MM.1S (cell line): ENCODE measurements around the gene PAXX.

Experiments
- DNase-seq: peaks from one replicate; pipeline ENCODE4 v3.0.0-alpha.2; 2015
- H2AFZ ChIP-seq: fragments of 300-600 bp; sonication (generic); 2 replicates; pipeline ENCODE4 v1.6.0; 2016; ENCODE audit warnings: antibody characterized with exemption, low read length
- H3F3A ChIP-seq: fragments of 300-600 bp; sonication (generic); 2 replicates; pipeline ENCODE4 v1.6.1; 2016; ENCODE audit warnings: mild to moderate bottlenecking, antibody characterized with exemption, low read length, moderate library complexity, mixed read lengths; ENCODE audit not compliant: insufficient read depth
- H3K27ac ChIP-seq: fragments of 300-600 bp; sonication (generic); 2 replicates; pipeline ENCODE4 v1.5.1; 2016; ENCODE audit warnings: mild to moderate bottlenecking, low read length
- H3K27me3 ChIP-seq: fragments of 300-600 bp; sonication (generic); replicated peaks from 2 replicates; pipeline ENCODE4 v1.6.0; 2016; ENCODE audit warnings: low read length; ENCODE audit not compliant: insufficient read depth
- H3K36me3 ChIP-seq: fragments of 300-600 bp; sonication (generic); replicated peaks from 2 replicates; pipeline ENCODE4 v1.6.1; 2016; ENCODE audit warnings: mild to moderate bottlenecking, low read length, mixed read lengths; ENCODE audit not compliant: insufficient read depth
- H3K4me1 ChIP-seq: fragments of 300-600 bp; sonication (generic); 2 replicates; pipeline ENCODE4 v1.6.1; 2016; ENCODE audit warnings: low read length, mixed read lengths
- H3K4me2 ChIP-seq: fragments of 300-600 bp; sonication (generic); 2 replicates; pipeline ENCODE4 v1.6.0; 2016; ENCODE audit warnings: low read depth, low read length
- H3K4me3 ChIP-seq: fragments of 300-600 bp; sonication (generic); 2 replicates; pipeline ENCODE4 v1.5.1; 2016; ENCODE audit warnings: low read length, mixed read lengths
- H3K79me2 ChIP-seq: fragments of 300-600 bp; sonication (generic); 2 replicates; pipeline ENCODE4 v1.6.1; 2016; ENCODE audit warnings: mixed run types, low read length, mixed read lengths
- H3K9ac ChIP-seq: fragments of 300-600 bp; sonication (generic); 2 replicates; pipeline ENCODE4 v1.6.1; 2016; ENCODE audit warnings: low read length, mixed read lengths
- H3K9me2 ChIP-seq: fragments of 300-600 bp; sonication (generic); replicated peaks from 2 replicates; pipeline ENCODE4 v1.6.1; 2016; ENCODE audit warnings: mild to moderate bottlenecking, low read length, mixed read lengths; ENCODE audit not compliant: insufficient read depth
- H3K9me3 ChIP-seq: fragments of 300-600 bp; sonication (generic); replicated peaks from 2 replicates; pipeline ENCODE4 v1.6.1; 2016; ENCODE audit warnings: mild to moderate bottlenecking, low read length, mixed read lengths; ENCODE audit not compliant: insufficient read depth
- H4K20me1 ChIP-seq: fragments of 300-600 bp; sonication (generic); 2 replicates; pipeline ENCODE4 v1.6.1; 2016; ENCODE audit warnings: mild to moderate bottlenecking, low read length, moderate library complexity, mixed read lengths; ENCODE audit not compliant: insufficient read depth
- EZH2 ChIP-seq: fragments of 300-600 bp; sonication (generic); optimal IDR thresholded peaks from 2 replicates; pipeline ENCODE3; 2017; ENCODE audit warnings: low read depth, mild to moderate bottlenecking, antibody characterized with exemption, low read length, mixed read lengths
- EZH2phosphoT487 ChIP-seq: fragments of 300-600 bp; sonication (generic); IDR thresholded peaks from 2 replicates; pipeline ENCODE4 v1.6.1; 2018; ENCODE audit warnings: antibody characterized with exemption, low read length
- TF ChIP-seq, protein P1 (sequence below): fragments of 300-600 bp; sonication (generic); IDR thresholded peaks from 2 replicates; pipeline ENCODE4 v1.5.1; 2016; ENCODE audit warnings: antibody characterized with exemption, low read length, mixed read lengths

PAXX gene

GRCh38 chr9:137037035-137037434 is 44.8 kb downstream of the PAXX start:
- Histone ChIP-seq H3K4me1 (no peaks in the 10 kb centered on the region), H3K9me3 (no peaks in the 10 kb centered on the region), H3K4me2 (no peak overlapping the region)

DNA sequence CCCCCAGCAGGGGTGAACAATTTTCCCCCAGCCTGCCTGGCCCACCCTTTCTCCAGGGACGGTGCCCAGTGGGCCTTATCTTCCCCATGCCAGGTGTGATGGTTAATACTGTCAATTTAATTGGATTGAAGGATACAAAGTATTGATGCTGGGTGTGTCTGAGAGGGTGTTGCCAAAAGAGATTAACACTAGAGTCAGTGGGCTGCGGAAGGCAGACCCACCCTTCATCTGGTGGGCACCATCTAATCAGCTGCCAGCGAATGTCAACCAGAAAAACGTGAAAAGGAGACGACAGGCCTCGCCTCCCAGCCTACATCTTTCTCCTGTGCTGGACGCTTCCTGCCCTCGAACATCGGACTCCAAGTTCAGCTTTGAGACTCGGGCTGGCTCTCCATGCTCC is 45.3 kb downstream of the PAXX start:
- Histone ChIP-seq H3K4me3 (no peak overlapping the region), H3K79me2 (no peaks in the 10 kb centered on the region), H3K27me3 (peaks cover 75% of the 10 kb centered on the region), H3K36me3 (no peaks in the 10 kb centered on the region), H4K20me1 (no peaks in the 10 kb centered on the region), H3F3A (no peaks in the 10 kb centered on the region; the same call in 1 of the 2 replicates), H3K9ac (no peak overlapping the region), H3K4me1 (no peaks in the 10 kb centered on the region), H2AFZ (no peak overlapping the region), H3K27ac (no peak overlapping the region), H3K4me2 (no peak overlapping the region), H3K9me3 (no peaks in the 10 kb centered on the region), H3K9me2 (no peaks in the 10 kb centered on the region)
- no peak for DNase-seq
- TF ChIP-seq EZH2 (no peak), EZH2phosphoT487 (no peak)
- TF ChIP-seq, protein P1, sequence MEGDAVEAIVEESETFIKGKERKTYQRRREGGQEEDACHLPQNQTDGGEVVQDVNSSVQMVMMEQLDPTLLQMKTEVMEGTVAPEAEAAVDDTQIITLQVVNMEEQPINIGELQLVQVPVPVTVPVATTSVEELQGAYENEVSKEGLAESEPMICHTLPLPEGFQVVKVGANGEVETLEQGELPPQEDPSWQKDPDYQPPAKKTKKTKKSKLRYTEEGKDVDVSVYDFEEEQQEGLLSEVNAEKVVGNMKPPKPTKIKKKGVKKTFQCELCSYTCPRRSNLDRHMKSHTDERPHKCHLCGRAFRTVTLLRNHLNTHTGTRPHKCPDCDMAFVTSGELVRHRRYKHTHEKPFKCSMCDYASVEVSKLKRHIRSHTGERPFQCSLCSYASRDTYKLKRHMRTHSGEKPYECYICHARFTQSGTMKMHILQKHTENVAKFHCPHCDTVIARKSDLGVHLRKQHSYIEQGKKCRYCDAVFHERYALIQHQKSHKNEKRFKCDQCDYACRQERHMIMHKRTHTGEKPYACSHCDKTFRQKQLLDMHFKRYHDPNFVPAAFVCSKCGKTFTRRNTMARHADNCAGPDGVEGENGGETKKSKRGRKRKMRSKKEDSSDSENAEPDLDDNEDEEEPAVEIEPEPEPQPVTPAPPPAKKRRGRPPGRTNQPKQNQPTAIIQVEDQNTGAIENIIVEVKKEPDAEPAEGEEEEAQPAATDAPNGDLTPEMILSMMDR: no peak

More at GRCh38 chr9:137037035-137037434, 44.8 kb downstream of the PAXX start:
- no peaks in the 10 kb centered on the region for H3K9me2 ChIP-seq
- no peaks in the 10 kb centered on the region; the same call in 1 of the 2 replicates for H3F3A ChIP-seq
- H3K36me3 ChIP-seq: no peaks in the 10 kb centered on the region
- no peak overlapping the region for H2AFZ ChIP-seq
- no peaks in the 10 kb centered on the region for H3K79me2 ChIP-seq
- no peak overlapping the region for H3K27ac ChIP-seq
- DNase-seq: no peak
- TF ChIP-seq EZH2 (no peak), EZH2phosphoT487 (no peak)
- TF ChIP-seq, protein P1: no peak
- peaks cover 78% of the 10 kb centered on the region for H3K27me3 ChIP-seq
- no peaks in the 10 kb centered on the region for H4K20me1 ChIP-seq
- no peak overlapping the region for H3K4me3 ChIP-seq
- no peak overlapping the region for H3K9ac ChIP-seq

GRCh38 chr9:137038916-137039315 is 46.7 kb downstream of the PAXX start:
- H3K4me3 ChIP-seq: no peak overlapping the region
- H3F3A ChIP-seq: no peaks in the 10 kb centered on the region; the same call in 1 of the 2 replicates
- no peaks in the 10 kb centered on the region for H3K9me3 ChIP-seq
- H3K27ac ChIP-seq: no peak overlapping the region
- H3K36me3 ChIP-seq: no peaks in the 10 kb centered on the region
- DNase-seq: no peak
- H2AFZ ChIP-seq: no peak overlapping the region
- H4K20me1 ChIP-seq: no peaks in the 10 kb centered on the region
- H3K4me2 ChIP-seq: no peak overlapping the region
- no peak overlapping the region for H3K9ac ChIP-seq
- H3K9me2 ChIP-seq: no peaks in the 10 kb centered on the region
- peaks cover 76% of the 10 kb centered on the region for H3K27me3 ChIP-seq
- TF ChIP-seq EZH2phosphoT487 (no peak), EZH2 (no peak)
- TF ChIP-seq, protein P1: no peak
- H3K79me2 ChIP-seq: no peaks in the 10 kb centered on the region
- no peaks in the 10 kb centered on the region for H3K4me1 ChIP-seq
